Colonic mucosa (tissue), 4 donors: Measurements from ENCODE around the gene FAM181A. TPM values are rescaled to one million over a fixed set of nuclear protein-coding genes. Genes with fewer than 3 reads are reported as not detected.

Experiments used
- DNase-seq: peaks from one replicate; pipeline ENCODE4 v3.0.0-alpha.2; 2020
- H3K27ac ChIP-seq: fragments of 200-600 bp; one replicate; pipeline ENCODE4 v1.8.0; 2021
- H3K27me3 ChIP-seq: fragments of 200-600 bp; one replicate; pipeline ENCODE4 v1.8.0; 2021
- H3K36me3 ChIP-seq: fragments of 200-600 bp; one replicate; pipeline ENCODE4 v1.8.0; 2021
- H3K4me1 ChIP-seq: fragments of 200-600 bp; one replicate; pipeline ENCODE4 v1.8.0; 2021; ENCODE audit warnings: mild to moderate bottlenecking
- H3K4me3 ChIP-seq: fragments of 200-600 bp; one replicate; pipeline ENCODE4 v1.8.0; 2021
- H3K9ac ChIP-seq, 2 donors: one replicate each; pipeline ENCODE4 v1.7.0; 2013; ENCODE audit warnings: control low read depth in 2 of 2, low read depth in 2 of 2, low read length in 2 of 2
- H3K9me3 ChIP-seq: fragments of 200-600 bp; one replicate; pipeline ENCODE4 v1.8.0; 2021
- intact Hi-C: fragments of 100-400 bp; cut with DNase I; formaldehyde crosslinking; loops from one replicate; pipeline ENCODE4 v1.14.1; 2022
- total RNA-seq, 2 donors: library from RNA; stranded (reverse); fragmentation: NEBNext Ultra II Directional in 1 of 2; extraction: Animal tissue kit (Norgen Biotek cat#: 25700) in 1 of 2; gene quantifications; one replicate each; pipeline ENCODE4 v1.2.1, GENCODE V29; 2021
- TF ChIP-seq, protein P1 (sequence below): fragments of 200-600 bp; IDR thresholded peaks from one replicate; pipeline ENCODE4 v1.8.0; 2022; ENCODE audit warnings: antibody characterized with exemption, mild to moderate bottlenecking
- donor health status: healthy.
- donor health status: DM: no; HTN: no; CAD: no.
- donor health status: DM: no; HTN: no; CAD: no.

Gene FAM181A
- total RNA-seq, 2 donors from 2014 or later = not detected

DNA sequence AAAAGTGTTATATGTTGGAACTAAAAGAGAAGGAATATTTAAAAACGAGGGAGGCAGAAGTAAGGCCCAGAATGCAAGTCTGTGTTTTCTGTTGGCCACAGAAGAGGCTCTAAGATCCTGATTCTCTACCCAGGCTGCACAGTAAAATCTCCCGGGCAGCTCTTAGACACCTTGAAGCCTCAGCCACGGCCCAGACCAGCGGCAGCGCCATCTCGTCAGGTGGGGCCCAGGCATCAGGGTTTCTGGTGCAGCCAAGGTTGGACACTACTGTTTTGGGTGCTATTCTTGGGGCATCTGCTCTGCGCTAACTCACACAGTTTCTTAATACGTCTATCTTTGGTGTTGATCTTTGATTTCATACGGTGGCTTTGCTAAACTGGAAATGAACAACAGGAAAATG, 16.8 kb downstream of the FAM181A start:
- no peaks in the 10 kb centered on the region for H3K4me1 ChIP-seq
- H3K27ac ChIP-seq = no peak overlapping the region
- no peak overlapping the region for H3K9ac ChIP-seq
- TF ChIP-seq, protein P1, sequence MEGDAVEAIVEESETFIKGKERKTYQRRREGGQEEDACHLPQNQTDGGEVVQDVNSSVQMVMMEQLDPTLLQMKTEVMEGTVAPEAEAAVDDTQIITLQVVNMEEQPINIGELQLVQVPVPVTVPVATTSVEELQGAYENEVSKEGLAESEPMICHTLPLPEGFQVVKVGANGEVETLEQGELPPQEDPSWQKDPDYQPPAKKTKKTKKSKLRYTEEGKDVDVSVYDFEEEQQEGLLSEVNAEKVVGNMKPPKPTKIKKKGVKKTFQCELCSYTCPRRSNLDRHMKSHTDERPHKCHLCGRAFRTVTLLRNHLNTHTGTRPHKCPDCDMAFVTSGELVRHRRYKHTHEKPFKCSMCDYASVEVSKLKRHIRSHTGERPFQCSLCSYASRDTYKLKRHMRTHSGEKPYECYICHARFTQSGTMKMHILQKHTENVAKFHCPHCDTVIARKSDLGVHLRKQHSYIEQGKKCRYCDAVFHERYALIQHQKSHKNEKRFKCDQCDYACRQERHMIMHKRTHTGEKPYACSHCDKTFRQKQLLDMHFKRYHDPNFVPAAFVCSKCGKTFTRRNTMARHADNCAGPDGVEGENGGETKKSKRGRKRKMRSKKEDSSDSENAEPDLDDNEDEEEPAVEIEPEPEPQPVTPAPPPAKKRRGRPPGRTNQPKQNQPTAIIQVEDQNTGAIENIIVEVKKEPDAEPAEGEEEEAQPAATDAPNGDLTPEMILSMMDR = no peak
- no peaks in the 10 kb centered on the region for H3K27me3 ChIP-seq
- no peak overlapping the region for H3K4me3 ChIP-seq
- no peaks in the 10 kb centered on the region for H3K9me3 ChIP-seq
- intact Hi-C loops = loop anchor here (10.0 kb wide), 1 partner anchor 181 kb away; the partner anchor contains the start of gene IFI27L2
- no peaks in the 10 kb centered on the region for H3K36me3 ChIP-seq
- DNase-seq = no peak

DNA sequence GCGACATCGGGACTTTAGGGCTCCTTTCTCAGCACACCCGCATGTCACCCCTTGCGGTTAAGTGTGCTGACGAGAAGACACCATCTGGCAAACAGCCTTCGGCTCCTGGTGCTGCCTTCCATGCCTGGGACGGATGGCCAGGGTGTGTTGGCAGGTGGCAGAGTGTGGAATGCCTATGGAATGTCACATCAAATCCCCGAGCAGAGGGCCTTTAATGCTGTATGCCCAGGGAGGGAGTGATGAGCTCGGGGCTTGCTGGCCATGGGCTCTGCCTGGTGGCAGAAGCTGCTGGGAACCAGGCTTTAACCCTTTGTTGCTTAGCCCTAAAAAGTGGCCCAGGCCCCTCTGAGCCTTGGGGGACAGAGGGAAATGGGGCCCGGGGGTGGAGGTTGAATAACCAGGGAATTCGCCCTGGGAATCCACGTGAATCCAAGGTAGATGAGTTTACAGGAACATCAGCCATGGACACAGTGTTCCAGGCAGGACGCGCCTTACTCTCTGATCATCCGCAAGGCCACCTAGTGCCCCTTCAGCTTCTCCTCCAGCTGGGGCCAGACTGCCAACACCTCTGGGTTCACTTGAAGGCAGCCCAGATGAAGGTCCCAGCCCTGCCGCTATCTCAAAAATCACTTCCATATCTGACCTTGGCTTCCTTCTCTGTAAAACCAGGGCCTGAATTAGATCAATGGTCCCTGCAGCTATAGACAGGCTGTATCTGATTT, 17.4 kb downstream of the FAM181A start:
- Histone ChIP-seq H3K9ac (no peak overlapping the region), H3K27ac (no peak overlapping the region), H3K9me3 (no peaks in the 10 kb centered on the region), H3K27me3 (no peaks in the 10 kb centered on the region), H3K4me1 (no peaks in the 10 kb centered on the region), H3K4me3 (no peak overlapping the region), H3K36me3 (no peaks in the 10 kb centered on the region)
- TF ChIP-seq, protein P1 = no peak
- no peak for DNase-seq
- intact Hi-C loops = loop anchor here (10.0 kb wide), 1 partner anchor 180 kb away; the partner anchor contains the start of gene IFI27L2

DNA sequence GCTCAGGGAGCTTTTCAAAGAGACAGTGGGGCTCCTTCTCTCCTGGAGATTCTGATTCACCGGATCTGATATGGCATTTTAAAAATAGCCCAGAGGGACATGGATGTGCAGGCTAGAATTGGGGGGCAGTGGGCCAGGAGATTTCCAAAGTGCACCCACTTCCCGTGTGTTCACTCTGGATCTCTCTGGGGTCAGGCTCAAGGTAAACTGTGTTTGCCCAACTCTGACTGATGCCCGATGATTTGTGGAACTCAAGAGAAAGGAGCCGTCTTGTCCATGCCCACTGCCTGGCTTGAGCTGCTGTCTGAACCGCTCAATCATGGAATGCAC, 17.9 kb downstream of the FAM181A start:
- intact Hi-C loops = loop anchor here (10.0 kb wide), 1 partner anchor 180 kb away; the partner anchor contains the start of gene IFI27L2
- H3K27me3 ChIP-seq = no peaks in the 10 kb centered on the region
- H3K9ac ChIP-seq = no peak overlapping the region
- H3K4me3 ChIP-seq = no peak overlapping the region
- H3K9me3 ChIP-seq = no peaks in the 10 kb centered on the region
- DNase-seq = no peak
- TF ChIP-seq, protein P1 = no peak
- H3K4me1 ChIP-seq = no peaks in the 10 kb centered on the region
- H3K27ac ChIP-seq = no peak overlapping the region
- H3K36me3 ChIP-seq = no peaks in the 10 kb centered on the region

DNA sequence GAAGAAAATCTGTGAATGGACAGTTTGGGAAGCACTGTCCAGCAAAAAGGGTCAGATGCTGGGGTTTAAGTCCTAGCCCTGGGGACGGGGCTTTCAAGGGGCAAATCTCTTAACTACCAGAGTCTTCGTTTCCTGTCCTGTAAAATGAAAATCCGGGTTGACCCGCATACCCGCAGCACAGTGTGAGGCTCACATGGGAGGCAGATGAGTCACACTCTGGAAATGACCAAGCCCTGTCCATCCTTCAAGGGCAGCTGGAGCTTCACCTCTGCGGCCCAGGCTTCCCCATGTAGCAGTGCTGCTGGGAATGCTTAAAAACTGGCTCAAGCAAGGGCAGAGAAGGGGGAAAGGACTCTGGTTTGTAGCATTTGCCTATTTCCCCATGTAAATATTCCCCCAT, 19.0 kb downstream of the FAM181A start:
- Histone ChIP-seq H3K4me3 (no peak overlapping the region), H3K27me3 (no peaks in the 10 kb centered on the region), H3K9me3 (no peaks in the 10 kb centered on the region), H3K27ac (no peak overlapping the region), H3K36me3 (no peaks in the 10 kb centered on the region), H3K9ac (no peak overlapping the region), H3K4me1 (no peaks in the 10 kb centered on the region)
- intact Hi-C loops = loop anchor here (10.0 kb wide), 1 partner anchor 179 kb away; the partner anchor contains the start of gene IFI27L2
- DNase-seq = no peak
- TF ChIP-seq, protein P1 = no peak

DNA sequence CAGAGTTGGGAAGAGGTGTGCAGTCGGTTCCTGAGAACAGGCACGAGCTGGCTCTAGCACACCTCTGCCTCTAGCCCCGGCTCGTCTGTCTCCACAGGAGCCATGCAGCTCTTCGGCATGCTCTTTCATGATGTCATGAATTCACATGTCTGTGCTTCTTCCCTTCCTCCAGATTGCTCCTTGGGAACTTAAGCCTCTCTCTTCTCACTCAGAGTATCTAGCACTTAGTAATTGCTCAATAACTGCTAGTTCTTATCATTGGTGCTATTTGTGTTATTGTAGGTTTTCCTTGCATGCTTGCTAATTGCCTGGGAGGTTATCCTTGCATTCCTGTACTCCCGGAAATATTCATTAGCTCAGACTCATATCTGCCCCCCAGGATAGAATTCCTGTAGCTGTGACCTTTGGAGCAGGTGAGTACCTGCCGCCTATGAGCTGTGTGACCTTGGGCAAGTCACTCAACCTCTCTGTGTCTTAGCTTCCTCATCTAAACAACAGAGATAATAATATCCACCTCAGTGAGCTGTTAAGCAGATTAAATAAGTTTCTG, 19.5 kb downstream of the FAM181A start:
- Histone ChIP-seq H3K9ac (no peak overlapping the region), H3K36me3 (no peaks in the 10 kb centered on the region)
- intact Hi-C loops = loop anchor here (10.0 kb wide), 1 partner anchor 178 kb away; the partner anchor contains the start of gene IFI27L2

More for the DNA sequence above, 19.5 kb downstream of the FAM181A start:
- DNase-seq = no peak
- H3K9me3 ChIP-seq = no peaks in the 10 kb centered on the region
- no peak overlapping the region for H3K4me3 ChIP-seq
- H3K4me1 ChIP-seq = no peaks in the 10 kb centered on the region
- H3K27me3 ChIP-seq = no peaks in the 10 kb centered on the region
- TF ChIP-seq, protein P1 = no peak
- H3K27ac ChIP-seq = no peak overlapping the region
